CD1c-positive myeloid dendritic cell (primary cell): ENCODE measurements around the gene ACTR8.

Source experiments
- DNase-seq: peaks from one replicate; pipeline ENCODE4 v3.0.0-alpha.2; 2016; ENCODE audit errors: extremely low spot score

The ACTR8 gene

DNA sequence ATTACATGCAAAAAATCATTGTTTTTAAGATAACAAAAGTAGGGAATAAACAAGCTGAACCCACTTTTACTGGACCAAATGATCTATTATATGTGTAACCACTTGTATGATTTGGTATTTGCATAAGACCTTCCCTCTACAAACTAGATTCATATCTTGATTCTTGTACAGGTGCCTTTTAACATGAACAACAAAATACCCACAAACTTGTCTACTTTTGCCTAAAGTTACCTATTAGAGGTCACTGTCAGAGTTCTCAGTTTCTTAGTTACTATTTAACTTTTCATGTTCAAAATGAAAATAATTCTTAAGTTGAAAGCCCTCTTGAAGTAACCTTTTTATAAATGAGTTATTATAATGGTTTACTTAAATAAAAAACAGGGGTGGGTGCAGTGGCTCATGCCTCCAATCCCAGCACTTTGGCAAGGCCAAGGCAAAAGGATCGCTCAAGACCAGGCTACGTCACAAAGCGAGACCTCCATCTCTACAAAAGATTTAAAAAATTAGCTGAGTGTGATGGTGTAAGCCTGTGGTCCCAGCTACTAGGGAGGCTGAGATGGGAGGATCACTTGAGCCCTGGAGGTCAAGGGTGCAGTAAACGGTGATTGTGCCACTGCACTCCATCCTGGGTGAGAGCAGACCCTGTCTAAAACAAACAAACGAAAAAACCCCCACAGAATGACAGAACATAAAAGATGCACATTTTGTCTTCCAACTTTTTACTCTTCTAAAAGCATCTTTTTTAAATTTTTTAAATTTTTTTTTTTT, 16.0 kb downstream of the ACTR8 start:
- DNase-seq: no peak

- DNase-seq: no peak
These were observed 18.8 kb downstream of the ACTR8 start for GRCh38 chr3:53863145-53863544.

DNA sequence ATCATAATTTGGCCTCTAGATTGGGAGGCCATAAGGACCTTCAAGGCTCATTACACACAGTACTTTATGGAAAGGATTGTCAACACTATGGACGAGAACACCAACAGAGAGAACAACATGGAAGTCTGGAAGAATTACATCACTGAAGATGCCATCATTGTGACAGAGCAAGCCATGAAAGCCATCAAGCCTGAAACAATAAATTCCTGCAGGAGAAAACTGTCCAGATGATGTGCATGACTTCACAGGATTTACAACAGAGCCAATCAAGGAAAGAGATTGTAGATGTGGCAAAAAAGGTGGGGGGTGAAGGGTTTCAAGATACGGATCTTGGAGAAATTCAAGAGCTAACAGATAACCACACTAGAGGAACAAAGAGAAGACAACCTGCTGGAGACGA, 19.7 kb downstream of the ACTR8 start:
- DNase-seq: no peak

- no peak for DNase-seq
These were observed 21.8 kb downstream of the ACTR8 start for GRCh38 chr3:53860196-53860595.

GRCh38 chr3:53859178-53859577, 22.8 kb downstream of the ACTR8 start:
- DNase-seq: no peak

GRCh38 chr3:53858096-53858741, 23.7 kb downstream of the ACTR8 start:
- peak; percentile 21 for DNase-seq

GRCh38 chr3:53856964-53857363, 25.0 kb downstream of the ACTR8 start:
- DNase-seq: no peak

DNA sequence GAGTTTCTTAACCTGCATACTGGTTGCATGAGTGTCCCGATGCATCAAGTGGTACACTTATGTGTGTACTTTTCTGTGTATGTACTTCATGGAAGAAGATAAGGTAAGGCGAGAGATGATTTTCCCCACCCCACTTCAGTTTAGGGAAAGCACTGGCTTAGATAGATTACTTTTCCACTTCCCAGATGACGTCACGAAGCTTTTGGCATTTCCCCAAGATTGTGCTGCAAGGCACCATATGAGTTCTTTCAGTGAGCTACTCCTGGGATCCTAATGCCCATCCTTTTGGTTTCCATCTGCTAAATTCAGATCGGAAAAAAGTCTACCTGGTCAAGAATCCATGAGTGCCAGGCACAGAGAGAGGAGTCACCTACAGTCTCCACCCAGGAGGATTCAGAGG, 31.1 kb downstream of the ACTR8 start:
- no peak for DNase-seq

DNA sequence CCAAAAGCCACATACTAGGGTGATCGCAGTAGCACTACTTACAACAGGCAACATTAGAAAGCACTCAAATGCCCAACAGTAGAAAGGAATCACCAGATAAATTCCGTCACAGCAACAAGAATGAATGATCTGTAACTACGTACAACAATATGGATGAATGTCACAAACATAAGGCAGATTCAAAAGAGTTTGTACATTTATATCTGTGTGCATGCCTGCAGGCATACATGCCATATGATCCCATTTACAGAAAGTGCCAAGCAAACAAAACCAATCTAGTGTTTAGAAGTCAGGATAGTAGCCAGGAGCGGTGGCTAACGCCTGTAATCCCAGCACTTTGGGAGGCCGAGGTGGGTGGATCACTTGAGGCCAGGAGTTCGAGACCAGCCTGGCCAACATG, 32.0 kb downstream of the ACTR8 start:
- DNase-seq: no peak

- DNase-seq: no peak
These were observed 35.1 kb downstream of the ACTR8 start for GRCh38 chr3:53846851-53847155.

DNA sequence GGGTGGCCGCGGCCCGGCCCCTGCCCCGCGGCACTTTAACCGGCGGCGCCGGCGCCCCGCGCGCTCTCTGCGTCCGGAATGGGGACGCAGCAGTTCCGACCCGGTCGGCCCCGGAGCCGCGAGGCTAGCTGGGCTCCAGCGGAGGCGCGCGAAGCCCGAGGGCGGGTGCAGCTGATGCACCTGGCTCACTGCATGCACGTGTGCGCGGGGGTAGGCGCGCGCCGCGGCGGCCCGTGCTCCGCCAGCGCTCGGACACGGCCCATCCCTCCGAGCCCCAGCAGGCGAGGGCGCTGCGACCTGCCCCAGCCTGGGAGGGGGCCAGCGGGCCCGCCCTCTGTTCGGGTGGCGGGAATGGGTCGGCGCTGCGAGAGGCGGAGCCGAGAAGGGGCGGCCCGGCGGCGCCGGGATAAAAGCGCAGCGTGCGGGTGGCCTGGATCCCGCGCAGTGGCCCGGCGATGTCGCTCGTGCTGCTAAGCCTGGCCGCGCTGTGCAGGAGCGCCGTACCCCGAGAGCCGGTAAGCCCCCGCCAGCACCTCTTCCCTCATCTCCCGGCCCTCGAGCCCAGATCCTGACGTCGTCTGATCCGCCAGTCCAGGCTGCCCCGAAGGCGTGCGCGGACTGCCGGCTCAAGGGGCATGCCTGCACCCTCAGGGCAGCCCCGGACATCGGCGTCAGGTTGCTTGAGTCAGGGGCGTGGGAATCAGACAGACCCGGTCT, 35.7 kb downstream of the ACTR8 start, which contains the start of the genes CHDH and IL17RB:
Gene CHDH (minus strand): TSS at position 286 of the 717 bp plus-strand sequence. CDS start 22,411 bp downstream, outside the sequence.
Gene IL17RB (plus strand): TSS at position 435 of the 717 bp plus-strand sequence. CDS start 21 bp downstream, at position 456.
- DNase-seq: peak; percentile 2

DNA sequence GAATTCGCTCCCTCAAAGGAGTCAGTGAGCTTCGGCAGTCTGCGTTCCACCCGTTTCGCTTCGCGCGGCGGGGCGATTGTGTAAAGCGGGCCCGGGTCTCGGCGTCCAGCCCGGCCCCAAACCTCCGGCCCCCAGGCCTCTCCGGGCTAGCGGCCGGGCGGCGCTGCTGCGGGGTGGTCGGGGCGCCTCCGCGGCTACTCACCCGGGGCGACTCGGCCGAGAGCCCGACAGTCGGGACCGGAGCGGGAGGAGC, 36.1 kb downstream of the ACTR8 start:
- DNase-seq: no peak

DNA sequence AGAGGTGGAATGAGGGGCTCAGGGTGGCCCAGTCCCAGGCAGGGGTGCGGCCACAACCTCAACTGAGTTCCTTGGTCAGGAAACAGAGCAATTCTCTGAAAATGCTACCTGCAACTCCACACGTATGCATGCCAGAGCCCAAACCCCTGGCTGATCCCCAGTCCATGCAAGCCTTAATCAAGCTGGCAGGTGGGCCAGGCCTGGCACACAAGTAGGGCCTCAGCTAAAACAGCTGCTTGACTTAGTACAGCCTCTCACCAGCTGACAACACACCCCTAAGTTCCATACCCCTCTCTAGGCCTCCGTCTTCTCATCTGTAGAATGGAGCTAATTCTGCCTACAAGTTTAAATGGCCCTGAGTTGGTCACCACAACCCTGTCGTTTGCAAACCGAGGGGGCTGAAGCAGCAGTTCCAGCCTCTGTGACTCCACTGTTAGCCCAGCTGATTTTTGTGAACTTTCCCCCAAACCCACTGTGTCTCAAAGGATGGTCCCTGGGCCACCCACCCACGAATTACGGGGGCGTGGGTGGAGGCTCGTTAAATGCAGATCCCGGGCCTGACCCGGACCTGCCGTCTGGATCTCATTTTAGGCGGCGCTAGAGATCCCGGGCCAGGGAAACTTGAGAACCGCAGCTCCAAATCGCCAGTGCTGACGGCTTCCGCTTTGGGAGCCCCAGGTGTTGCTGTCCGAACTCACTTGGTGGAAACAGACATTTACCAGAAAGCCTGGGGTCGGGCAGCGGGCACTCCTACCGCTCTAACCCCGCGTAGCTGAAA, 36.7 kb downstream of the ACTR8 start:
- peak; percentile 33 for DNase-seq

GRCh38 chr3:53844262-53845102, 37.5 kb downstream of the ACTR8 start:
- DNase-seq: no peak

DNA sequence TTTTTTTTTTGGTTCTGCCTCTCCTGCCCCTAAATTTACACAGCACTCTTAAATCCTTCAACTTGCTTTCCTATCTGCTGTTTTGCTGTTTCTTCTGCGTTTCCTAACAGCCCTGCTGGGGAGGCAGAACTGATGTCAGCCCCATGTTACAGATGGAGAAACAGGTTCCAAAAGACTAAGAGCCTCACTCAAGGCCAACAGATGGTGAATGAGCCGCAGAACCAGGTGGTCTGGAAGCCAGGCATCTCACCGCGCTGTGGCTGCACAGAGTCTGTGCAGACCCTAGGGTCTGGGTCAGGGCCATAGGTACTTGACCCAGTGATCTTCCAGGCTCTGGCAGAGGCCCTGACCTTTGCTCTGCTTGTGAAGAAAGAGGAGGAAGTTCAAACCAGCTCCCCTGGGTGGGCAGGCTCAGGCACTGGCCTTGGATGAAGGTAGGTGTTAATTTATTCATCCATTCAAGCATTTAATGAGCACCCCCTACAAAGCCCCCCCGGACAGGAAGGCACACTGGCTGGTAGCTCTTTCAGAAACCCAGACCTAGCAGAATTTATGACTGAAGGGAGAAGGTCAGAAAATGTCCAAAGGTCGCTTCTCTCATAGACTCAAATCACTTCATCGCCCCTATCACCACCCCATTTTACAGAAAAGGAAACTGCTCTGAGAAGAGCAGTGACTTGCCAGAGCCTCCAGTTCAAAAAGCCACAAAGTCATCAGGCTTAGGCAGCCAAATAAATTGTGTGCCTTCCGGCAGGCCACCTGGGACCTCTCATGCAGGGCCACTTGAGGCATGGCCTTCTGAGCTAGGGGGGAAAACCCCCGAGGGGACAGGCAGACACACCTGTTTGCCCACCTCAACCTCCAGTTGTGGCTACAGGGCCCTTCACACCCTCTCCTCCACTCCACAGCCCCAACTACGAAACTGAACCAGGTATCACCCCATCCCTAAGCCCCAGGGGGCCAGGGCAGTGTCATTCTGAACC, 38.5 kb downstream of the ACTR8 start:
- no peak for DNase-seq

- no peak for DNase-seq
These were observed 39.3 kb downstream of the ACTR8 start for GRCh38 chr3:53842436-53843194.

- no peak for DNase-seq
These were observed 40.7 kb downstream of the ACTR8 start for GRCh38 chr3:53841296-53841695.

DNA sequence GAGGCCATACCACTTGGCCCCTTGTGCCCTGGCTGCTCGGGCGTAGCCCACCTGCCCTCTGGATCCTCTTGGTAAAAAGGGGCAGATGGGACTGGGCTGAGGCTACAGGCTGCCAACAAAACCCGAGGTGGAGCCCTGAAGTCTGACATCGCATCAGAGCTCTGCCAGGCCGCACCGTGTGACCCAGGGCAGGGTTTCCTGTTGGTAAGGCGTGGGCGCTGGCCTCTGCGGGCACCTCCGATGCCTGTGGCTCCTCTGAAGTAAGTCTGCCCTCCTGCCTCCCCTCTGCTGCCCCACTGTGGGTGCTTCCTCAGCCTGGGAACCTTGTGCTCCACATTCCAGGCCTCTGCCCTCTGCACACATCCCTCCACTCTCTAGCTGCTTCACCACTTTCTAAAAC, 44.6 kb downstream of the ACTR8 start:
- peak; percentile 14 for DNase-seq

DNA sequence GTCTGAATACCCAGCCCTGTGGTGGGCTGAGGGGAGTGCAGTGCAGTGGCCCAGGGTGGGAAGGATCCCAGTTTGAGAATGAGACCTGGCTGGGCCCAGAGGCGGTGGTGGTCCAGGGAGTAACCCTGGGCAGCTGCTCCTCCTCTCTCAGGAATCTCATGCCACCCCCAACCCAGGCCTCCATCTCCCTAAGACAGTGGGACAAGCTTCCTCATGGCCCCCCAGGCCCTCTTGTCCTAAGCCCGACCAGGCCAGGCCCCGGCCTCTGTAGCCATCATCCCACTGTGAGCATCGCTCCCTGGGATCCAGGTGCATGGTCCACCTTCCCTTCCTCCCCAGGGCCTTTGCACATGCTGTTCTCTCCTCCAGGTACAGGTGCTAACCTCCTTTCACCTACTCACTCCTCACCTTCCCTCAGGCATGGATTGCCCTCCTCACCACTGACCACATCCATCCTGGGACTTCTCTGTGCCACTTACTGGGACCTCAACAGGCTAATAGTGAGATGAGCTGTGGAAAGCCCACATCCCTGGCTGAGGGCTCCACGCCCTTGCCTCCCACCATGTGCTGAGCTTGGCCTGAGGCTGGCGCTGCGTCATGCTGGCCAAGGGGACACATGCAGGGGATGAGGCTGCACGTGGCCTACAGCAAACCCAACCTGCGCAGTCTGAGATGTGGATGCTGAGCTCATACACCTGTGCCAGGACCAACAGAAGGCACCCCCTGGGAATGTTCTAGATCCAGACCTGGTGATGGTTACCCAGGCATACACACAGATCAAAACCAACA, 45.7 kb downstream of the ACTR8 start:
- DNase-seq: no peak
